Activated CD8-positive, alpha-beta memory T cell treated with anti-CD3 and anti-CD28 coated beads, Interleukin-2, amount 50 U/mL, for 4 hours (primary cell): Measurements from ENCODE around the gene EXOC7.

Experiments used
- DNase-seq: peaks from one replicate; pipeline ENCODE4 v3.0.0-alpha.2; 2020

The EXOC7 gene

DNA sequence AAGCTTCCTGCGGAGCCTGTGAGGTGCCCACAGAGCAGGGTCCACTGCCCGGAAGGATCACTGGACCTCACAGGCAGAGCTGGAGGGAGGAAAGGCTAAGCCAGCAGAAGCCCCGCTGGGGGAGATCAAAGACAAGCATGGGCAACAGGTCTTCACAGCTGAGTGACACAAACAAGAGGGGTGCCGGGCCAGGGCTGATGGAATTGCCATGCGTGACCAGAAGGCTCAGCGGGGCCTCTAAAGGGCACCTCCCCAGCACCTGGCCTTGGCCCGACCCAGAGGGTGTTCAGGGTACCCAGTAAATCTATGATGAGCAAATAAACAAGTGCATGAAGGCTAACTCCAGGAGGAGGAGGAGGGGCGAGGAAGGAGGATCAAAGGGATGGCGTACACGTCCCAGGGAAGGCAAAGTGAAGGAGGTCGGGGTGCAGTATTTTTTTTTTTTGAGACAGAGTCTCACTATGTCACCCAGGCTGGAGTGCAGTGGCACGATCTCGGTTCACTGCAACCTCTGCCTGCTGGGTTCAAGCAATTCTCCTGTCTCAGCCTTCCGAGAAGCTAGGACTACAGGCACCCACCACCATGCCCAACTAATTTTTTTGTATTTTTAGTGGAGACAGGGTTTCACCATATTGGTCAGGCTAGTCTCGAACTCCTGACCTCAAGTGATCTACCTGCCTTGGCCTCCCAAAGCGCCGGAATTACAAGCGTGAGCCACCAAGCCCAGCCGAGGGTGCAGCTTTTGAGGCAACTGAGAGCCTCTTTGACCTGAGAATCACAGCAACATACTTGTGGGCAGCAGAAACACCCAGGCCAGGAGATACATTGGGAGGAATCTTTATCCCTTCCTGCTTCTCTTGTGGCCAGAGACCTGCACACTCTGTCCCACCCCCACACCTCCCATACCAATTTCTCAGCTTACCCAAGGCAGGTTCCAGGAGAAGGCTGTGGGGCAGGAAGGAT, 16.1 kb upstream of the EXOC7 start:
- no peak for DNase-seq

DNA sequence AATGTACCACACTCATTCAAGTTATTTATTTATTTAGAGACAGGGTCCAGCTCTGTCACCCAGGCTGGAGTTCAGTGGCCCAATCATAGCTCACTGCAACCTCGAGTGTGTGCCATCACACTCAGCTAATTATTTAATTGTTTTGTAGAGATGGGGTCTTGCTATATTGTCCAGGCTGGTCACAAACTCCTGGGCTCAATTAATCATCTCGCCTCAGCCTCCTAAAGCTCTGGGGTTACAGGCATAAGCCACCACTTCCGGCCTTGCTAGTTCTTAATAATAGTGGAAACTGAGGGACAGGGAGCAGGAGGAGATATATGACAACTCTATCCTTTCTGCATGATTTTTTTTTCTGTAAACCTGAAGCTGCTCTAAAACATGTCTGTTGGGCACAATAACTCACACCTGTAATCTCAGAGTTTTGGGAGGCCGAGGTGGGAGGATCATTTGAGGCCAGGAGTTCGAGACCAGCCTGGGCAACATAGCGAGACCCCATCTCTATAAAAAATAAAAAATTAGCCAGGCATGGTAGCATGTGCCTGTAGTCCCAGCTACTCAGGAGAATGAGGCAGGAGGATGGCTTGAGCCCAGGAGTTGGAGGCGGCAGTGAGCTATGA, 11.7 kb upstream of the EXOC7 start:
- no peak for DNase-seq

DNA sequence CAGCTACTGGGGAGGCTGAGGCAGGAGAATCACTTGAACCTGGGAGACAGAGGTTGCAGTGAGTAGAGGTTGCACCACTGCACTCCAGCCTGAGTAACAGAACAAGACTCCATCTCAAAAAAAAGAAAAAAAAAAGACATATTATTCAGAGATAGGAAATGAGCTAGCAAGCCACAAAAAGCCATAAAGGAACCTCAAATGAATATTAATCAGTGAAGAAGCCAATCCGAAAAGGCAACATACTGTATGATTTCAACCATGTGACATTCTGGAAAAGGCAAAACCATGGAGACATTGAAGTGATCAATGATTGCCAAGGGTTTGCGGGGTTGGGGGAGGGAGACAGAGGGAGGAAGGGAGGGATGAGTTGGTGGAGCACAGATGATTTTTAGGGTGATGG, 8.4 kb upstream of the EXOC7 start:
- DNase-seq = no peak

DNA sequence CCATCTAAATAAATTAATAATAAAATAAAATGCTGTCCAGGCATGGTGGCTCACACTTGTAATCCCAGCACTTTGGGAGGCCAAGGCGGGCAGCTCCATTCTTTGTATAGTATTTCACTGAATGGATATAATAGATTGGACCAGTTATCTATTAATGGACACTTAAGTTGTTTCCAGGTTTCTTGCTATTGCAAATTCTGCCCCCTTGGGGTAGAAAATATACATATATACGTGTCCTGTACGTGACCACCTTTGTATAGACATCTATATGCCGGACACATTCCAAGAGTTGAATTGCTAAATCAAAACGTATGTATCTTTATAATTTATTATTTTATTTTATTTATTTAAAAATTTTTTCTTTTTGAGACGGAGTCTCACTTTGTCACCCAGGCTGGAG, 3.9 kb upstream of the EXOC7 start:
- DNase-seq = no peak

DNA sequence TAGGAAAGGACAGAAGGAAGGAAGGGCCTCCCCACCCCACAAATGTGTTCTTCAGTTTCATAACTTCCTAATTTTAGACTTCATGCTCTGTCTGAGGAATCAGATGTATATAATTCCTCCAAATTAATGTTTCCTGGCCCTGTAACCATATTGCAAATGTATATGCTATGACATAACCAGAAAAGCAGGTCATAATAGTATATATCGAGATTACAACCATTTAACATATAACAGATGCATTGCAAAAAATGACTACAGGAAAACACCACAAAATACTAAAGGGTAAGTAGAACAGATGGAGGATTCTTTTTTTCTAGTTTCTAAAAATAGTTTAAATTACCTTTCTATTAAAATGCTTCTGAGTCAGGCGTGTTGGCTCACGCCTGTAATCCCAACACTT, 3.1 kb upstream of the EXOC7 start:
- no peak for DNase-seq

DNA sequence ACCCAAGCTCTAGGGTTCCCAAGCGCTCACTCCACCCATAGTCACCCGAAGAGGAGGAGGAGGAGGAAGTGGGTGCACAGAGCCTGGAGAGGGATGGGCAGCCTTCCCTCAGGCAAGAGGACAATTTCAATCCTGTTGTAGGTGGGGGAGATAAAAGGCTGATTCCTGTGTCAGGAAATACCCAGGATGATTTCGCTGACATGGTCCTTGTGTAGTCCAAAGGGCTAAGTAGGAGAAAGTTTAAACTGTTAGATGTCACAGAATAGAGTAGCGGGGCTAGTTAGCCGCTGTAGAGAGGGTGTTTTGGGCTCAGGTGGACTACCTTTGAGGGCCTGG, 1.3 kb upstream of the EXOC7 start:
- DNase-seq = no peak

DNA sequence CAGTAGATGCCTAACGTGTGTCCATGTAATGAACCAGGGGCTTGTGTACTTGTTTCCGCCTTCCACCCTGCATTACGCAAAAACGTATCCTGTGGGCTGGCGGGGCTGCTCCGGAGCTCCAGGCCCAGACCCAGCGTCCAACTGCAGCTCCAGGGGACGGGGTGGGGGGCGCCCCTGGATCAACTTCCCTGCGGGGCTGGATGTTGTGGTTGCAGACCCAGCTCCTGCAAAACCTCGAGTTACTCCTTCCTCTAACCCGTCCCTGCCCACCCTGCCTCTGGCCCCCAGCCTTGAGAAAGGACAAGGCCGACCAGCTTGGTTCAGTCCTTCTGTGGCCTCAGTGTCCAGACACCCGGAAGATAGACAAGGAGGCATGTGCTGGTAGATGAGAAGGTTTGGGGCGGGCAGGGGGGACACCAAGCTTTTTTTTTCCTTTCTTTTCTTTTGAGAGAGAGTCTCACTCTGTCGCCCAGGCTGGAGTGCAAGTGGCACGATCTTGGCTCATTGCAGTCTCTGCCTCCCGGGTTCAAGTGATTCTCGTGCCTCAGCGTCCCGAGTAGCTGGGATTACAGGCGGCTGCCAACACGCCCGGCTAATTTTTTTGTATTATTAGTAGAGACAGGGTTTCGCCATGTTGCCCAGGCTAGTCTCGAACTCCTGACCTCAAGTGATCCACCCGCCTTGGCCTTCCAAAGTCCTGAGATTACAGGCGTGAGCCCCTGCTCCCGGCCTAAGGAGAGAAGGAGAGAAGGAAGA, 731 bp upstream of the EXOC7 start:
- no peak for DNase-seq

DNA sequence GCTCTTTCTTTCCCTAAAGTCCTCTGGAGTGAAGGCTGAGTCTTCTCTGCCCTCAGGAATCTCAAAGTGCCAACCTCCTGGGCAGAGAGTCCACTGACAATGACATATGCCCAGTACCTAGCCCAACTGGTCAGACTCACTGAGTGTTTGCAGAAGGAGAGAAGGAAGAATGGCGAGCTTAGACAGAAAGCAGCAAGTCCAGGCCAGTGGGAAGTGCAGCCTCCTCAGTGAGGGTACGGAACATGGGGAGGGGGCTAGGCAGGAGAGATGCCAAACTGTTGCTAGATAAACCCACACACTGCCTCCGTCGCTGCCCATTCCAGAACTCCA, 678 bp downstream of the EXOC7 start:
- DNase-seq = no peak

DNA sequence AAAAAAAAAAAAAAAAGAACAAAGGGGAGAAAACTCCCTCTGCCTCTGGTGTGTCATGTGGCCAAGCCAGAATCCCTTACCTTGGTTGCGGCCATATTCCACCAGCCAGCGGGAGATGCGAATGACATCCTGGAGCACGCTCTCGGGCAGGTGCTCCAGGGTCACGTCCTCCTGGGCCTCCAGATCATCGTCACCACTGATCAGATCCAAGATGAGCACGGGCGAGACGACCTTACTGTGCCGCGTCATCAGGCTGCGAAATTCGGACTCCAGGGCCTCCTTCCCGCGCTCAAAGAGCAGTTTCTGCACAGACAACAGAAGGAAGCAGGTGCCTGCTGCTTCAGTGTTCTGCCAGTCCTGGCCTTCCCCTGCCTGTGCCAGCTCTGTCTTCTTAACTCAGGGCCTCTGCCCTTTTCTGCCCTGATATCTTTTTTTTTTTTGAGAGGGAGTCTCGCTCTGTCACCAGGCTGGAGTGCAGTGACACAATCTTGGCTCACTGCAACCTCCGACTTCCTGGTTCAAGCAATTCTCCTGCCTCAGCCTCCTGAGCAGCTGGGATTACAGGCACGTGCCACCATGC, 5.8 kb downstream of the EXOC7 start:
- no peak for DNase-seq

DNA sequence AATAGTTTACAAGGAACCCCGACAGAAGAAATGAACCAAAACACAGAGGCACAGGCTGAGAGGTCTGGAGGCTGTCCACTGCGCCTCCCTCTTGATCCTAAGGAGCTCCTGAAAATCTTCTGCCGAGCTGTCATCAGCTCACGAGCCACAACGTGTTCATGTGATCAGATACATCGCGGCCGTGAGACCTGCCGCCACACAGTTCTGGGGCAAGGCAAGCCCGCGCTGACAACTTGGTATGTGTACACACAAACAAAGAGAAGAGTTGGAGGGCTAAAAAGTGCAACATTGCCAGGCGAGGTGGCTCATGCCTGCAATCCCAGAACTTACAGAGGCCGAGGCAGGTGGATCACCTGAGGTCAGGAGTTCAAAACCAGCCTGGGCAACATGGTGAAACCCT, 7.6 kb downstream of the EXOC7 start:
- no peak for DNase-seq

GRCh38 chr17:76094046-76094445, 9.5 kb downstream of the EXOC7 start:
- DNase-seq = no peak

DNA sequence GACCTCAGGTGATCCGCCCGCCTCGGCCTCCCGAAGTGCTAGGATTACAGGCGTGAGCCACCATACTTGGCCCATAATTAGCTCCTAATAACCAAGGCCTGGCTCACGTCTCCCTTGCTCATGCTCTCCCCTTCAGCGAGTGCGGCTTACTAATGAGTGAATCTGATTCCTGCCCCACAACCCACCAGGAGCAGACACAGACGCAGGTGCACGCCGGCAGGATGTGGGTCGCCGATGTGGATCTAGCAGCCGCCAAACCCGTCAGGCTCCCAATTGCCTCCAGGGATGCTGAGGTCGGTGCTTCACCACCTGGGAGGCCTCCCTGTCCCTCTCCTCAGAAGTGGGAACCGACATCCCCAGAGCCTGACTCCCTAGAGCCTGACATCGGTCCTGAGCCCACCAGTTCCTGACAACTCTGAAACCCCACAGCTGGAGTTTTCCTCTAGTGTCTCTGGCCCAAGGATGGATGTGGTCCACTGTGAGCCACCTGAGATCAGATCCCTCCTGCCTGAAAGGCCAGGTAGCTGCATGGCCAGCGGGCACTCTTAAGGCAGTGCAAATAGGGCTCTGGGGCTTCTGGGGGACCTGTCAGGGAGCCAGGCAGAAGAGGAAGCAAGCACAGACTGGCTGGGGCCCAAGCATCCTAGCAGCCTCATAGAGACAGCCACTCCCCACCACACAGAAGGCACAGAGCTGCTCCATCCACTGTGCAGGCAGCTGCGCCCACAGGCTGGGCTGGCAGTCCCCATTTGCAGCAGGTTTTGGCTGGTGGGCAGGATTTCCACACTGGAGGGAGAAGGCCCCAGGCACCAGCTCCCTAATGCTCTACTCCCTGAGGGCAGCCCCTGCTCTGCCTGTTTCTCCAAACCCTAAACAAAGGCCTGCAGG, 10.8 kb downstream of the EXOC7 start:
- DNase-seq = no peak

DNA sequence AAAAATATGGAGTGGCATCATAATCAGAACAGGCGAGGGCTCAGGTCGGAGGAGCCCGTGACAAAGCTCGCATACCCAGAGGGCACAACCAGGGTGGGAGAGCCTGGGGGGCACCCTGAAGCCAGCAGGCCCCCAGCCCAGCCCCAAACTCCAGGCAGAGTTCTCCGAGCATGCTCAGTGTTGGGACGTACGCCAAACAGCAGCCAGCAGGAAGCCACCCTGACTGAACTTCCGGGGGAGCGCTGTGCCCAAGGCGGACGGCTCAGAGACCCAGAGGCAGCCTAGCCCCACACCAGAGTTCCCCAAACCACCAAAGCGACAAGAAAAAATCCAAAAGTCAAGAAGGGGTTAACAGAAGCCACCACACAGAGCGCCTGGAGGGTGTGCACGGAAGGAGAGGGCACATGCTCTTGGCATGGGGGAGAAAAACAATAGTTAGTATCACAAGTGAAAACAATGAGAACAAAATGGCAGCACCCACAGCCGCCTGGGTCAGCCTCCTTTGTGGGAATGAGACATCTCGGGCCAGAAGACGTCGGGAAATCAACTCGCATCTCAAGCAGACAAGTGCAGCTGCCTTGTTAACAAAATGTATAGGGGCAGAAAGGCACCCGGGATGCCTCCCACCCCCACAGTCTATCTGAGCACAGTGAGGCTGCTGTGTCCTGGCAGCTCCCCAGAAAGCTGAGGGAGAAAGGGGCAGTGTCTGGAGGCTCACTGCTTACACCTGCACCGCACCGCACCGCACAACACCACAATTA, 11.9 kb downstream of the EXOC7 start:
- no peak for DNase-seq

- DNase-seq = no peak
These were observed 13.0 kb downstream of the EXOC7 start for GRCh38 chr17:76090517-76091129.

DNA sequence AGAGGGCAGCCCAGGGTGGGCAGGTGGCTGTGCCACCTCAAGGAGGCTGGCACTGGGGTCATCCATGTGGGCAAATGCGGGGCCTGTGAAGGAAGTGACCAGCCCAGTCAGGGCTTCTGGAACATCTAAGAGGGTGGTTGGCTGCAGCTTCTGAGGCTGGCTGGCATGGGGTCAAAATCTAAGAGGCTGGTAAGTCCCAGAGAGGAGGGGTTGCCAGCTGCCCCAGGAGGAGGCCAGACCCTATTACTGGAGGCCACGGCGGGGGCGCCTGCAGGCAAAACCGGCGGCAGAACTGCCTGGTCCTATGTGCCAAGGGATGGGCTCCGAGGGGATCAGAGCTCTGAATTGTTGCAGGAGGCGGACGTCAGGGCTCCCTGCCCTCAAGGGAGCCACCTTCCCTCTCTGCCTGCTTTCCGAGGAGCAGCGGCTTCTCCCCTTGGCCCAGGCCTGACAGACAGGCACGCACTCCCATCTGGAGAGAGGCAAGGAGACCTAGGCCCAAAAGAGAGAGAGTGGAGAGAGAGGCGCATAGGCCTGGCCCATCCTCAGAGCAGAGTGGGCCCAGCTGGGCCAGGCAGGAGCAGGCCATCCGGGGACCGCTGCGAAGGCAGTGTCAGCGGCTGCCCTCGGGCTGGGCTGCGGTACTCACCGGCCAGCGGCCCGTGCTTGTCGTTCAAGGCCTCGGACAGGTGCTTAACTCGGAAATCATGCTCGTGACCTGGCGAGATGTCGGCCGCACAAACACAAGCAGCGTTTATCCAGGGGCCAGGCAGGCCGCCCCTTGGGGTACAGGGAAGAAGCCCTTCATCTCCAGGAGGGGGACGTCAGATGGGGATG, 13.7 kb downstream of the EXOC7 start:
- DNase-seq = no peak

DNA sequence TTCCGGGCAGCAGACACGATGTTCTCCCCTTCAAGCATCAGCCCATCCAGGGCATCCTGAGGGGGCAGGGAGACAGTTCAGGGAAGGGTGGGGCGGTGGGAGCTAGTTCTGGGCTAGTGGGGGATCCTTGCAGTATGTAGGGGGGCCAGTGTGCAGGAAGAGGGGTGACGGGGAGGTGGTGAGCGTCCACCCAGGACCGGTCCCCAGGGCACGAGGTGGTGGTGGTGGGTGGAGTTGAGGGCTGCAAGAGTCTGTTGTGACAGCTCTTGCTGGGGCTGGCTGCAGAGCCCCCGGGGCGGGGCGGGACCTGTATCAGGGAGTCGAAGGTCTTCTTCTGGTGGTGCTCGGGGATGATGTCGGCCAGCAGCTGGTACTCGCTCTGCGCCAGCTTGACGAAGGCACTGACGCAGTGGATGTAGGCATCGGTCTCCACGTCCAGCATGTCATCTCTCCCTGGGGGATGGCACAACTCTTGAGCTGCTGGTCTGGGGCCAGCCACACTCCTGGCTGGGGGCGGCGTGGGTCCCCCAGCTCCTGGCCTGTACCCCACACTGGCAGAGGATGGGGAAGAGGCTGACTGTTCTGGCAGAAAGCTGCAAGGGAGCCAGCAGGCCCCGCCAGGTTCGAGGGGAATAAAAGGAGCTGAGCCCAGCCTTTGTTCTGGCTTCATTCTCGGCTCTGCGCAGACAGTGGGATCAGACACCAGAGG, 14.6 kb downstream of the EXOC7 start:
- no peak for DNase-seq

GRCh38 chr17:76088041-76088867, 15.3 kb downstream of the EXOC7 start:
- DNase-seq = no peak

- DNase-seq = no peak
These were observed 16.1 kb downstream of the EXOC7 start for GRCh38 chr17:76087531-76087930.

DNA sequence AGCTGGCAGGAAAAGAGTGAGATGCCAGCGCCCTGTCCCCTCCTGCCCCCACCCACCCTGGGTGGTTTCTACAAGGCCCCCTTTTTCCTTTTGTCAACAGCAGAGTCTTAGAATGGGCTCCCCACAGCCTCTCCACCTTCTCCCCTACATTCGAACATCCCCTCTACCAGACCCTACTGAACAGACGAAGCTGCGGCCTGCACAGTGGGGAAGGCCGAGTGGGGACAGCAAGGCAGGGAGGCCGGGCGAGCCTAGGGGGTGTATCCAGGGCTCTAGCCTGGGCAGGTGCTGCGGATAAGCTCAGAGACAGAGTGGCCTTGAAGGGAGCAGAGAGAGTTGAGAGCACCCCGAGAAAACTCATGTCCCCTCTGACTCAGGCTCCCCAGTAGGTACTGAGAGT, 17.2 kb downstream of the EXOC7 start:
- no peak for DNase-seq
